GM23338 (cell line): ENCODE results near the gene RPS6KA4.

ENCODE experiments used
- CREB1 ChIP-seq: fragments of 250-450 bp; sonication (Bioruptor Pico); IDR thresholded peaks from 2 replicates; pipeline ENCODE4 v1.5.0; 2020; ENCODE audit warnings: low read depth, mild to moderate bottlenecking, moderate library complexity
- EZH2 ChIP-seq: fragments of 200-600 bp; sonication (generic); IDR thresholded peaks from one replicate; pipeline ENCODE4 v1.8.0; 2017; ENCODE audit warnings: antibody characterized with exemption, mild to moderate bottlenecking, low read depth; ENCODE audit not compliant: unreplicated experiment
- EZH2phosphoT487 ChIP-seq: fragments of 200-600 bp; sonication (generic); IDR thresholded peaks from one replicate; pipeline ENCODE4 v1.8.1; 2018; ENCODE audit warnings: antibody characterized with exemption; ENCODE audit not compliant: unreplicated experiment
- NANOG ChIP-seq: IDR thresholded peaks from 2 replicates; pipeline ENCODE4 v1.6.1; 2016; ENCODE audit warnings: antibody characterized with exemption, borderline replicate concordance
- POLR2AphosphoS5 ChIP-seq: IDR thresholded peaks from 2 replicates; pipeline ENCODE4 v1.6.1; 2016; ENCODE audit warnings: antibody characterized with exemption, low read depth
- ZNF331 ChIP-seq: fragments of 250-450 bp; sonication (Bioruptor Pico); IDR thresholded peaks from 2 replicates; pipeline ENCODE4 v1.5.0; 2020; ENCODE audit warnings: low read depth, mild to moderate bottlenecking, moderate library complexity
- TF ChIP-seq, protein P1 (sequence below), 2 experiments: fragments of 200-600 bp in 1 of 2; sonication (generic) in 1 of 2; conservative IDR thresholded peaks; 2 replicates each; pipeline versions ENCODE4 v1.5.1 to v1.6.1; 2016 to 2017; ENCODE audit warnings: antibody characterized with exemption in 2 of 2, low read depth in 2 of 2, mild to moderate bottlenecking in 2 of 2, moderate library complexity in 1 of 2
- TF ChIP-seq, protein P2 (sequence below): IDR thresholded peaks from one replicate; pipeline ENCODE4 v1.6.1; 2018; ENCODE audit warnings: antibody characterized with exemption; ENCODE audit not compliant: unreplicated experiment

DNA sequence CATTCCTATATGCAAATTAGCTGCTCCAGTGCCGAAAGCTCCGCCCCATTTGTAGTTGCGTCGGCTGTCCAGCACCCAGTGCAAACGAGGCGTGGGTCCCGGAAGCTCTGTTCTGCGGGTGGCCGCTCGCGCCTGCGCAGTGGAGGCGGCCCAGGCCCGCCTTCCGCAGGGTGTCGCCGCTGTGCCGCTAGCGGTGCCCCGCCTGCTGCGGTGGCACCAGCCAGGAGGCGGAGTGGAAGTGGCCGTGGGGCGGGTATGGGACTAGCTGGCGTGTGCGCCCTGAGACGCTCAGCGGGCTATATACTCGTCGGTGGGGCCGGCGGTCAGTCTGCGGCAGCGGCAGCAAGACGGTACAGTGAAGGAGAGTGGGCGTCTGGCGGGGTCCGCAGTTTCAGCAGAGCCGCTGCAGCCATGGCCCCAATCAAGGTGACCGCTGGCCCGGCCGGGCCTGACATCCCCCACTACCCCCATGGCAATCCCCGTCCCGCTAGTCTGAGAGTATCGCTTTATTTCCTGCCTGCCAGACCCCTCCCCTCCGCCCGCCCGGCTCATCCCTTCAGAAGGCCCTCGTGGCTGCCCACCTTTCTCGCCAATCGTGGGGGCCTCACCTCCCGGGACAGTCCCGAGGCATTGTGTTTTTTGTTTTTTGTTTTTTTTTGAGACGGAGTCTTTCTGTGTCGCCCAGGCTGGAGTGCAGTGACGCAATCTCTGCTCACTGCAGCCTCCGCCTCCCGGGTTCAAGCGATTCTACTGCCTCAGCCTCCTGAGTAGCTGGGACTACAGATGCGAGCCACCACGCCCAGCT lies 40.8 kb upstream of the RPS6KA4 start, which contains the start of gene PRDX5:
- TF ChIP-seq NANOG, result no peak
- TF ChIP-seq, protein P1, sequence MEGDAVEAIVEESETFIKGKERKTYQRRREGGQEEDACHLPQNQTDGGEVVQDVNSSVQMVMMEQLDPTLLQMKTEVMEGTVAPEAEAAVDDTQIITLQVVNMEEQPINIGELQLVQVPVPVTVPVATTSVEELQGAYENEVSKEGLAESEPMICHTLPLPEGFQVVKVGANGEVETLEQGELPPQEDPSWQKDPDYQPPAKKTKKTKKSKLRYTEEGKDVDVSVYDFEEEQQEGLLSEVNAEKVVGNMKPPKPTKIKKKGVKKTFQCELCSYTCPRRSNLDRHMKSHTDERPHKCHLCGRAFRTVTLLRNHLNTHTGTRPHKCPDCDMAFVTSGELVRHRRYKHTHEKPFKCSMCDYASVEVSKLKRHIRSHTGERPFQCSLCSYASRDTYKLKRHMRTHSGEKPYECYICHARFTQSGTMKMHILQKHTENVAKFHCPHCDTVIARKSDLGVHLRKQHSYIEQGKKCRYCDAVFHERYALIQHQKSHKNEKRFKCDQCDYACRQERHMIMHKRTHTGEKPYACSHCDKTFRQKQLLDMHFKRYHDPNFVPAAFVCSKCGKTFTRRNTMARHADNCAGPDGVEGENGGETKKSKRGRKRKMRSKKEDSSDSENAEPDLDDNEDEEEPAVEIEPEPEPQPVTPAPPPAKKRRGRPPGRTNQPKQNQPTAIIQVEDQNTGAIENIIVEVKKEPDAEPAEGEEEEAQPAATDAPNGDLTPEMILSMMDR (conservative IDR thresholded peaks at IDR 0.05; ENCODE audit: low read depth in 2 of 2), result peak; percentile 18 to 74; a peak in 3 of 4 replicates
- peak; percentile 79 for TF ChIP-seq POLR2AphosphoS5
- TF ChIP-seq EZH2, result no peak
- TF ChIP-seq, protein P2, sequence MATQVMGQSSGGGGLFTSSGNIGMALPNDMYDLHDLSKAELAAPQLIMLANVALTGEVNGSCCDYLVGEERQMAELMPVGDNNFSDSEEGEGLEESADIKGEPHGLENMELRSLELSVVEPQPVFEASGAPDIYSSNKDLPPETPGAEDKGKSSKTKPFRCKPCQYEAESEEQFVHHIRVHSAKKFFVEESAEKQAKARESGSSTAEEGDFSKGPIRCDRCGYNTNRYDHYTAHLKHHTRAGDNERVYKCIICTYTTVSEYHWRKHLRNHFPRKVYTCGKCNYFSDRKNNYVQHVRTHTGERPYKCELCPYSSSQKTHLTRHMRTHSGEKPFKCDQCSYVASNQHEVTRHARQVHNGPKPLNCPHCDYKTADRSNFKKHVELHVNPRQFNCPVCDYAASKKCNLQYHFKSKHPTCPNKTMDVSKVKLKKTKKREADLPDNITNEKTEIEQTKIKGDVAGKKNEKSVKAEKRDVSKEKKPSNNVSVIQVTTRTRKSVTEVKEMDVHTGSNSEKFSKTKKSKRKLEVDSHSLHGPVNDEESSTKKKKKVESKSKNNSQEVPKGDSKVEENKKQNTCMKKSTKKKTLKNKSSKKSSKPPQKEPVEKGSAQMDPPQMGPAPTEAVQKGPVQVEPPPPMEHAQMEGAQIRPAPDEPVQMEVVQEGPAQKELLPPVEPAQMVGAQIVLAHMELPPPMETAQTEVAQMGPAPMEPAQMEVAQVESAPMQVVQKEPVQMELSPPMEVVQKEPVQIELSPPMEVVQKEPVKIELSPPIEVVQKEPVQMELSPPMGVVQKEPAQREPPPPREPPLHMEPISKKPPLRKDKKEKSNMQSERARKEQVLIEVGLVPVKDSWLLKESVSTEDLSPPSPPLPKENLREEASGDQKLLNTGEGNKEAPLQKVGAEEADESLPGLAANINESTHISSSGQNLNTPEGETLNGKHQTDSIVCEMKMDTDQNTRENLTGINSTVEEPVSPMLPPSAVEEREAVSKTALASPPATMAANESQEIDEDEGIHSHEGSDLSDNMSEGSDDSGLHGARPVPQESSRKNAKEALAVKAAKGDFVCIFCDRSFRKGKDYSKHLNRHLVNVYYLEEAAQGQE, result no peak
- no peak for TF ChIP-seq EZH2phosphoT487
- no peak for TF ChIP-seq ZNF331
- no peak for TF ChIP-seq CREB1
